Neural progenitor cell (in vitro differentiated cells): ENCODE measurements around the gene PMAIP1. TPM values are rescaled to one million over a fixed set of nuclear protein-coding genes. Genes with fewer than 3 reads are reported as not detected.

ENCODE experiments used
- DNase-seq: peaks from one replicate; pipeline ENCODE4 v3.0.0-alpha.2; 2016; ENCODE audit warnings: low spot score
- H2AFZ ChIP-seq: fragments of 200-600 bp; sonication (generic); replicated peaks from 2 replicates; pipeline ENCODE4 v1.6.1; 2016; ENCODE audit warnings: antibody characterized with exemption
- H3F3A ChIP-seq: fragments of 200-600 bp; sonication (generic); 2 replicates; pipeline ENCODE4 v1.6.1; 2016; ENCODE audit warnings: antibody characterized with exemption, low read depth
- H3K27ac ChIP-seq: fragments of 200-600 bp; sonication (generic); 2 replicates; pipeline ENCODE4 v1.5.1; 2016; ENCODE audit warnings: mild to moderate bottlenecking
- H3K27me3 ChIP-seq: fragments of 200-600 bp; sonication (generic); 2 replicates; pipeline ENCODE4 v1.6.1; 2016; ENCODE audit warnings: mild to moderate bottlenecking, moderate library complexity
- H3K36me3 ChIP-seq: fragments of 200-600 bp; sonication (generic); 2 replicates; pipeline ENCODE4 v1.5.1; 2016
- H3K4me1 ChIP-seq: fragments of 200-600 bp; sonication (generic); 2 replicates; pipeline ENCODE4 v1.6.1; 2016; ENCODE audit warnings: mixed run types
- H3K4me2 ChIP-seq: fragments of 200-600 bp; sonication (generic); 2 replicates; pipeline ENCODE4 v1.6.1; 2016
- H3K4me3 ChIP-seq: fragments of 200-600 bp; sonication (generic); 2 replicates; pipeline ENCODE4 v1.5.1; 2016
- H3K79me2 ChIP-seq: fragments of 200-600 bp; sonication (generic); 2 replicates; pipeline ENCODE4 v1.6.1; 2016; ENCODE audit warnings: low read depth
- H3K9ac ChIP-seq: fragments of 200-600 bp; sonication (generic); 2 replicates; pipeline ENCODE4 v1.6.1; 2016
- H3K9me3 ChIP-seq: fragments of 200-600 bp; sonication (generic); 2 replicates; pipeline ENCODE4 v1.5.1; 2016; ENCODE audit warnings: low read depth
- H4K20me1 ChIP-seq: fragments of 200-600 bp; sonication (generic); 2 replicates; pipeline ENCODE4 v1.6.1; 2016; ENCODE audit warnings: low read depth
- H3K27ac Mint-ChIP-seq: 3 replicates; pipeline ENCODE4 v1.8.0; 2021; ENCODE audit warnings: mixed read lengths
- H3K27me3 Mint-ChIP-seq: 2 replicates; pipeline ENCODE4 v1.8.0; 2022; ENCODE audit warnings: low read depth, mild to moderate bottlenecking, inconsistent platforms, moderate library complexity, mixed read lengths; ENCODE audit not compliant: insufficient read depth
- H3K36me3 Mint-ChIP-seq: 3 replicates; pipeline ENCODE4 v1.8.0; 2021; ENCODE audit warnings: mixed read lengths
- H3K4me1 Mint-ChIP-seq: 3 replicates; pipeline ENCODE4 v1.8.0; 2021; ENCODE audit warnings: mixed read lengths
- H3K4me3 Mint-ChIP-seq: 3 replicates; pipeline ENCODE4 v1.8.0; 2021; ENCODE audit warnings: mild to moderate bottlenecking, moderate library complexity, mixed read lengths
- H3K9me3 Mint-ChIP-seq: 3 replicates; pipeline ENCODE4 v1.8.0; 2020; ENCODE audit warnings: mixed read lengths
- EZH2 ChIP-seq: fragments of 200-600 bp; sonication (generic); IDR thresholded peaks from 2 replicates; pipeline ENCODE4 v1.6.1; 2017; ENCODE audit warnings: antibody characterized with exemption, mild to moderate bottlenecking, moderate library complexity
- EZH2phosphoT487 ChIP-seq: fragments of 200-600 bp; sonication (generic); IDR thresholded peaks from 2 replicates; pipeline ENCODE4 v1.6.1; 2017; ENCODE audit warnings: antibody characterized with exemption
- total RNA-seq: library from RNA; depleted of rRNA; stranded (reverse); fragments of >200 nt; gene quantifications from 2 replicates; pipeline ENCODE4 v1.2.3, GENCODE V29; 2015; ENCODE audit warnings: low replicate concordance
- TF ChIP-seq, protein P1 (sequence below): fragments of 200-600 bp; sonication (generic); IDR thresholded peaks from 2 replicates; pipeline ENCODE4 v1.5.1; 2017; ENCODE audit warnings: antibody characterized with exemption, mild to moderate bottlenecking

Gene PMAIP1
- total RNA-seq, 1 donor from 2014 or later, result 3.5 TPM

- peaks cover 8% of the 10 kb centered on the region for H3F3A ChIP-seq
- no peak overlapping the region for H3K27ac ChIP-seq
- no peaks in the 10 kb centered on the region for H3K79me2 ChIP-seq
- no peak overlapping the region for H2AFZ ChIP-seq
- H3K4me3 ChIP-seq, result no peak overlapping the region
- H3K9me3 Mint-ChIP-seq, result no peaks in the 10 kb centered on the region
- DNase-seq, result no peak
- no peaks in the 10 kb centered on the region for H3K4me1 ChIP-seq
- no peak overlapping the region for H3K9ac ChIP-seq
- H3K4me1 Mint-ChIP-seq, result peaks cover 7% of the 10 kb centered on the region
- peaks cover 18% of the 10 kb centered on the region for H3K27me3 ChIP-seq
- H3K9me3 ChIP-seq, result no peaks in the 10 kb centered on the region
- H3K4me2 ChIP-seq, result no peak overlapping the region
- peaks cover 2% of the 10 kb centered on the region for H3K27me3 Mint-ChIP-seq
- H3K27ac Mint-ChIP-seq, result no peak overlapping the region
- TF ChIP-seq, protein P1, sequence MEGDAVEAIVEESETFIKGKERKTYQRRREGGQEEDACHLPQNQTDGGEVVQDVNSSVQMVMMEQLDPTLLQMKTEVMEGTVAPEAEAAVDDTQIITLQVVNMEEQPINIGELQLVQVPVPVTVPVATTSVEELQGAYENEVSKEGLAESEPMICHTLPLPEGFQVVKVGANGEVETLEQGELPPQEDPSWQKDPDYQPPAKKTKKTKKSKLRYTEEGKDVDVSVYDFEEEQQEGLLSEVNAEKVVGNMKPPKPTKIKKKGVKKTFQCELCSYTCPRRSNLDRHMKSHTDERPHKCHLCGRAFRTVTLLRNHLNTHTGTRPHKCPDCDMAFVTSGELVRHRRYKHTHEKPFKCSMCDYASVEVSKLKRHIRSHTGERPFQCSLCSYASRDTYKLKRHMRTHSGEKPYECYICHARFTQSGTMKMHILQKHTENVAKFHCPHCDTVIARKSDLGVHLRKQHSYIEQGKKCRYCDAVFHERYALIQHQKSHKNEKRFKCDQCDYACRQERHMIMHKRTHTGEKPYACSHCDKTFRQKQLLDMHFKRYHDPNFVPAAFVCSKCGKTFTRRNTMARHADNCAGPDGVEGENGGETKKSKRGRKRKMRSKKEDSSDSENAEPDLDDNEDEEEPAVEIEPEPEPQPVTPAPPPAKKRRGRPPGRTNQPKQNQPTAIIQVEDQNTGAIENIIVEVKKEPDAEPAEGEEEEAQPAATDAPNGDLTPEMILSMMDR, result no peak
- TF ChIP-seq EZH2, result no peak
- no peak for TF ChIP-seq EZH2phosphoT487
- H4K20me1 ChIP-seq, result no peaks in the 10 kb centered on the region
- H3K36me3 Mint-ChIP-seq, result no peaks in the 10 kb centered on the region
- H3K36me3 ChIP-seq, result no peaks in the 10 kb centered on the region
- H3K4me3 Mint-ChIP-seq, result no peak overlapping the region
These were observed 11.8 kb downstream of the PMAIP1 start for GRCh38 chr18:59911600-59911999.

GRCh38 chr18:59912007-59912550 lies 12.3 kb downstream of the PMAIP1 start:
- Histone ChIP-seq H3K4me1 (no peaks in the 10 kb centered on the region), H3F3A (peaks cover 8% of the 10 kb centered on the region), H3K9me3 (no peaks in the 10 kb centered on the region), H3K27ac (no peak overlapping the region), H3K4me3 (no peak overlapping the region), H3K4me2 (no peak overlapping the region), H2AFZ (no peak overlapping the region), H3K27me3 (peaks cover 16% of the 10 kb centered on the region), H4K20me1 (no peaks in the 10 kb centered on the region), H3K9ac (no peak overlapping the region), H3K79me2 (no peaks in the 10 kb centered on the region), H3K36me3 (no peaks in the 10 kb centered on the region)
- H3K36me3 Mint-ChIP-seq, result no peaks in the 10 kb centered on the region
- no peak overlapping the region for H3K27ac Mint-ChIP-seq
- TF ChIP-seq EZH2phosphoT487, result no peak
- TF ChIP-seq, protein P1, result no peak
- no peak for TF ChIP-seq EZH2
- no peak overlapping the region for H3K4me3 Mint-ChIP-seq
- H3K4me1 Mint-ChIP-seq, result peaks cover 7% of the 10 kb centered on the region
- DNase-seq, result no peak
- peaks cover 2% of the 10 kb centered on the region for H3K27me3 Mint-ChIP-seq
- no peaks in the 10 kb centered on the region for H3K9me3 Mint-ChIP-seq

GRCh38 chr18:59915606-59916005 lies 15.8 kb downstream of the PMAIP1 start:
- H2AFZ ChIP-seq, result no peak overlapping the region
- H3K27me3 ChIP-seq, result no peaks in the 10 kb centered on the region
- H3K36me3 ChIP-seq, result no peaks in the 10 kb centered on the region
- Mint-ChIP-seq H3K9me3 (no peaks in the 10 kb centered on the region), H3K27me3 (peaks cover 6% of the 10 kb centered on the region), H3K4me3 (no peak overlapping the region), H3K27ac (no peak overlapping the region), H3K36me3 (no peaks in the 10 kb centered on the region), H3K4me1 (peaks cover 9% of the 10 kb centered on the region)
- TF ChIP-seq EZH2 (no peak), EZH2phosphoT487 (no peak)
- TF ChIP-seq, protein P1, result no peak
- no peak for DNase-seq
- no peak overlapping the region for H3K4me2 ChIP-seq
- H3K9ac ChIP-seq, result no peak overlapping the region
- H3K27ac ChIP-seq, result no peak overlapping the region
- no peaks in the 10 kb centered on the region for H3K9me3 ChIP-seq
- no peaks in the 10 kb centered on the region for H4K20me1 ChIP-seq
- H3K4me1 ChIP-seq, result no peaks in the 10 kb centered on the region
- H3F3A ChIP-seq, result no peaks in the 10 kb centered on the region
- H3K4me3 ChIP-seq, result no peak overlapping the region
- H3K79me2 ChIP-seq, result no peaks in the 10 kb centered on the region
